GM21390 (cell line): ENCODE measurements around the gene ATN1.

Source experiments
- ATAC-seq: cut with Tn5 transposase; IDR thresholded peaks from one replicate; pipeline ENCODE4 v1.9.1; 2021; ENCODE audit not compliant: unreplicated experiment

The ATN1 gene

DNA sequence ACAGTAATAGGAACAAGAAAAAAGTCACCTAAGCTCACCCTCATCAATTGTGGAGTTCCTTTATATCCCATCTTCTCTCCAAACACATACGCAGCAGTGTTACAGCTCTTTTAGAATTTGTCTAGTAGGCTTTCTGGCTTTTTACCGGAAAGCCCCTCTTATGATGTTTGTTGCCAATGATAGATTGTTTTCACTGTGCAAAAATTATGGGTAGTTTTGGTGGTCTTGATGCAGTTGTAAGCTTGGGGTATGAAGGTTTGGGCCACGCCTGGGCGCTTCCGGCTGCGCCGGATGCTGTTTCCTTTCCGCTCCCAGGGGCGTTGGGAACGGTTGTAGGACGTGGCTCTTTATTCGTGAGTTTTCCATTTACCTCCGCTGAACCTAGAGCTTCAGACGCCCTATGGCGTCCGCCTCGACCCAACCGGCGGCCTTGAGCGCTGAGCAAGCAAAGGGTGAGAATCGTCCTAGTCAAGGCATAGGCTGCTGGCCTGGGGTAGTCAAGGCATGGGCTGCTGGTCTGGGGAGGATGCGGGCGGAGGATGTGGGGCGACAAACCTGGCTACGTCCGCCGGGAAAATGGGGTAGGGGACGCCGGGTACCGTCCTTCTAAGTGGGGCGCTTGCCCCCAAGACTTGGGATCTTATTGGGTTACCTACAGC lies 16.1 kb downstream of the ATN1 start, which contains the start of the genes C12orf57 and RNU7-1:
C12orf57 (plus strand) TSS at position 301 of the 659 bp plus-strand sequence; CDS start at position 401, 100 bp downstream.
RNU7-1 (plus strand) TSS at position 95 of the 659 bp plus-strand sequence.
- ATAC-seq: peak; percentile 38

DNA sequence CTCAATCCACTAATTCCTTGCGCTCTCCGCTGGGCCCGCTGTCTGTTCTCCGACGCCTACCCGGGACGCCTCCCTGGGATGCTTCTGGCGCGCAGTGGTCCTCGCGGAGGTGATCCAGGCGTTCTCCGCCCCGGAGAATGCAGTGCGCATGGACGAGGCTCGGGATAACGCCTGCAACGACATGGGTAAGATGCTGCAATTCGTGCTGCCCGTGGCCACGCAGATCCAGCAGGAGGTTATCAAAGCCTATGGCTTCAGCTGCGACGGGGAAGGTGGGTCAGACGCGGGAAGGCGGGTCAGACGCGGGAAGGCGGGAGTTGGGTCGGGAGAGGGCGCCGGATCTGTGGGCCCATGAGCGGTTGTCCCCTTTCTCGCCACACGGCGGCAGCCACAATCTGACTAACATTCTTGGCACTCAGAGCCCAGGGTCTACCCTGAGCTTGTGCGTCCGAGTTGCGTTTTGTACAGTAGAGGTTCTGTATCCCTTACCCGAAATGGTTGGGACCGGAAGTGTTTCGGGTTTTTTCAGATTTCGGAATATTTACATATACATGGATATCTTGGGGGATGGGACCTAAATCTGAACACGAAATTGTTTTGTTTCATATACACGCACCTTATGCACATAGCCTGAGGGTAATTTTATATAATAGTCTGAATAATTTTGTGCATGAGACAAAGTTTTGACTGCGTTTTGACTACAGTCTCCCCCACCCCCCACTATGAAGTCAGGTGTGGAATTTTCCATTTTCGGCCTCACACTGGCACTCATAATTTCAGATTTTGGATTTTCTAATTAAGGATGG lies 16.8 kb downstream of the ATN1 start:
- ATAC-seq: peak; percentile 32

DNA sequence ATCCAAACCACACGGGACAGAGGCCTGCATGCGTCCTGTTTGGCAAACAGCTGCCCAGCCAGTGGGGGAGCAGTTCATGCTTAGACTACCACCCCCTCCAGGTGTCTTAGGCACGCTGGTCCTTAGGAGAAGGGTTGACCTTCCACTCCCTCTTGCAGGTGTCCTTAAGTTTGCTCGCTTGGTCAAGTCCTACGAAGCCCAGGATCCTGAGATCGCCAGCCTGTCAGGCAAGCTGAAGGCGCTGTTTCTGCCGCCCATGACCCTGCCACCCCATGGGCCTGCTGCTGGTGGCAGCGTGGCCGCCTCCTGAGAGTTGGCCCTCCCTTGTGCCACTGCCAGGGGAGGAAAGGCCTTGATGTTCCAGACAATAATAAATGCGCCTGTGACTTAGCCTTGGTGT lies 17.9 kb downstream of the ATN1 start:
- ATAC-seq: no peak

DNA sequence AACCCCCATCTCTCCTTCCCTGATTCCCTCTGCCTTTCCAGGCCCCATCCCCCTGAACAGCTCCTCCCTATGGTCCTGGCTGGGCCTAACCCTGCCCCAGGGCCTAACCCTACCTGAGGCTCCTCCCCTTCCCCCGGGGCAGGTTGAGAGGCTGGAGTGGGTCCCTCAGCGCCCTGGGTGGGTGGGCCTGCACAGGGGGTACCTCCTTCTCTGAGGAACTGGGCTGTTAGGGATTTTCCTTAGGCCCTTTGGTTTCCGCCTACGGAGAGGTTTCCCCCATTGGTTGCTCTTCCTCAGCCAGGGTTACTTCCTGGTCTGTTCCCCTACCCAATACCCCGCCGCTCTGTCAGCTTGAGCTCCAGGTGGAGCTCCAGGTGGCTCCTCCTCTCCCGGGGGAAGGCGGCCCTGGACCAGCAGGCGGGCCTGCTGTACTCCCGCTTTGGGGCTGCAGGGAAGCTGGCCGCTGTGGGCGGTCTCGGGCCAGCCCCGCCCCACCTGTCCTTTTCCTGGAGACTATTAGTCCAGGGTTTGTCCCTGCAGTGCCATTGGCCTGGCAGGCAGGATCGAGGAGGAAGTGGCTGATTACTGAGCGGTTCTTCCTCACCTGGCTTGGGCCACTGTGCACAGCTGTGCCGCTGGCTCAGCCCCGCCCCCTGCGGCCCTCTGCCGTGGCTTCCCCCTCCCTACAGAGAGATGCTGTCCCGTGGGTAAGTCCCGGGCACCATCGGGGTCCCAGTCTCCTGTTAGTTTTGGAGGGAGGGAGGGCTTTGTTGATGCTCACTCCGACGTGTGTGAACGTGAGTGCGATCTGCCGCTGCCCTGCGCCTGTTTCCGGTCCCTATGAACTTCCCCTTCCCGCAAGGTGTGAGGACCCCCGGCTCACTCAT lies 18.5 kb downstream of the ATN1 start:
- peak; percentile 29 for ATAC-seq

DNA sequence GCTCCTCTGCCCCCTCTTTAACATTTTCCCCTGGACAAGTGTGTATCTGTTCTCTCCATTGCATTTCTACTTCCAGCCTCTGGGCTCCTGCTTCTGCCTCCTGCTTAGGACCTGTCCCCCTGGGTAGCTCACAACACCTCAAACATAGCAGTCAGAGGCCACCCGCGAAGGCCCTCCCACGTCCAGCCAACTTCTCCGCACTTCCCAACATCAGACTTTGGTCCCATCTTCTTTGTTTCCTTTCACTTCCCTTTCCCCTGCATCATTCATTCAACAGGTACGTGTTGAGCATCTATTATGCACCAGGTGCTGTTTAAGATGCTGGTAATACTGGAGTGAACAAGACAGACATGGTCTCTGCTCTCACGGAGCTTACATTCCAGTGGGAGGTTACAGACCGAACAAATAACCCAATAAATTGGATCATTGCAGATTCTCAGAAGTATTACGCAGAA lies 19.2 kb downstream of the ATN1 start:
- no peak for ATAC-seq

DNA sequence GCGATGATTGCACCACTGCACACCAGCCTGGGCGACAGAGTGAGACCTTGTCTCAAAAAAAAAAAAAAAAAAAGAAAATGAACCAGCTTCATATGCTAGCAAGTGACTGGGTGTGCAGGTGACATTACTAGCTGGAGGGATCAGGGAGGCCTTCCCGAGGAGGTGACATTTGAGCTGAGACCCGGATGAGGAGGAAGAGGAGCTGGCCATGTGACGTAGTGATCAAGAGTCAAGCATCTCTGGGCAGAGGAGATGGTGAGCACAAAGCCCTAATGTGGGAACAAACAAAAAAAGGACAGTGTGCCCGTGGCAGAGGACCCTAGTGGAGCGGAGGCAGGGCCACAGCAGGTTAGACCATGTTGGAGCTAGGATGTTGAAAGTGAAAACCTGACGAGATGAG lies 19.9 kb downstream of the ATN1 start:
- no peak for ATAC-seq

DNA sequence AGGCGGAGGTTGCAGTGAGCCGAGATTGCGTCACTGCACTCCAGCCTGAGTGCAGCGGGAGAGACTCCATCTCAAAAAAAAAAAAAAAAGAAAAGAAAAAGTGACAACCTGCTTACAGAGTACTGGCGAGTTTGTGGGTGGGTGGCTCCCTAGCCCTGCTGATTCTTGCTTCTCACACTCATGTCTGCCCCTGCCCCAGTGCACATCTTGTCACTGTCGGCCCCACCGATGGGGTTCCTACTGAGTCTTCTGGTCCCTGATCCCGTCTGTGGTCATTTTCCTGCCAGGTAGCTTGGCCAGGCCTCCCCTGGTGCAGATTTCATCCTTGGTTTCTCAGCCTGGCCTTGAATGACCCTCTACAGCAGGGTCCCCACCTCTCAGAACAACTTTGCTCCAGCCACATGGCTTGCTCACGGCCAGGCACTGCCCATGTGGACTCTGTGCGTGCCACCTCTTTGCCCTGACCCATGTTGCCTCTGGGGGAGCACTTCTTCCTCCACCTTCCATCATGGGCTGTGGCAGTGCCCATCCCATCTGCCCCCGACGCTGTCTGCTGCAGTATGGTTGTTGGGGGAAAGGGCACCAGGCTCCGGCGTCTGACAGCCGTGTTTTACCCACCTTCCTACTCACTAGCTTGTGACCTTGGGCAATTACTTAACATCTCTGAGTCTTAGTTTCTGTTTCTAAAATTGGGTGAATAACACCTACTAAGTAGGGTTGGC lies 21.3 kb downstream of the ATN1 start:
- no peak for ATAC-seq

DNA sequence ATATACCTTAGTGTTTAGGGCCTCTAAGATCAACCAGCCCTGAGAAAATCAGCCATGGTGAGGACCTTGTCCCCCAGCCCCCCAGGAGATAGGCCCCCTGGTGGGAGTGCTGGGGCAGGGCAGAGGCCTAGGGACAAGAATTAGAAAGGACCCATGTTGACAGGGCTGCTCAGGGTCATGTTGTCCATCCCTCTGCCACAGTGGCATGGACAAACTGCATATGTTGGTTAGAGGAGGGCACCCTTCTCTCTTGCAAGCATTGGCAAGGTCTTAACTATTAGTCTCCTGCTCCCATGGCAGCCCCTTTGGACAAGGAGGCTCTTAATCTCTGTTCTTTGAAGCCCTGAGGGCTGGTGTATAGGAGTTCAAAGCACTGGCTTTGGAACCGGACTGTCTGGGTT lies 22.6 kb downstream of the ATN1 start:
- no peak for ATAC-seq

DNA sequence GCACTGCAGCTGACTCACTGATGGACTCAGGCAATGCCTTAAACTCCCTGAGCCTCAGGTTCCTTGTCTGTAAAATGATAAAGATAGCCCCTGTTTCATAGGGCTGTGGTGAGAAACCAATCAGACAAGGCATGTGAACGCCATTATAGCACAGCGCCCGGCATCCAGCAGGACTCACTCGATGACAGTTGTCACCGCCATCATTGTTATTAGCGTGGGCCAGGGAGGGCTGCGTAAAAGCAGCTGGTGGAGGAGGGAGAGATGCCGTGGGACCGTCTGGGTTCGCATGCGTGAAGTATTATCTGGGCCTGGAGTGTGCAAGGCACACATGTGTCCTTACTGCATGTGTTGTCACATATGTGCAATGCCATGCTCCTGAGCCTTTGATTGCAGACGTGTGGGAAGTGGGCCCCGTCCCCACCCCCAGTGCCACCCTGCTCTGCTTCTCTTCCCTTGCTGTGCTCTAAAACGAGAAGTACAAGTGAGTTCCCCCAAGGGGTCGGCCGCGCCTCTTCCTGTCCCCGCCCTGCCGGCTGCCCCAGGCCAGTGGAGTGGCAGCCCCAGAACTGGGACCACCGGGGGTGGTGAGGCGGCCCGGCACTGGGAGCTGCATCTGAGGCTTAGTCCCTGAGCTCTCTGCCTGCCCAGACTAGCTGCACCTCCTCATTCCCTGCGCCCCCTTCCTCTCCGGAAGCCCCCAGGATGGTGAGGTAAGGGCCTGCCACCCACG lies 23.2 kb downstream of the ATN1 start, which contains the start of gene PTPN6:
PTPN6 (plus strand) TSS at position 546 of the 730 bp plus-strand sequence; CDS start at position 703, 157 bp downstream.
- ATAC-seq: no peak

DNA sequence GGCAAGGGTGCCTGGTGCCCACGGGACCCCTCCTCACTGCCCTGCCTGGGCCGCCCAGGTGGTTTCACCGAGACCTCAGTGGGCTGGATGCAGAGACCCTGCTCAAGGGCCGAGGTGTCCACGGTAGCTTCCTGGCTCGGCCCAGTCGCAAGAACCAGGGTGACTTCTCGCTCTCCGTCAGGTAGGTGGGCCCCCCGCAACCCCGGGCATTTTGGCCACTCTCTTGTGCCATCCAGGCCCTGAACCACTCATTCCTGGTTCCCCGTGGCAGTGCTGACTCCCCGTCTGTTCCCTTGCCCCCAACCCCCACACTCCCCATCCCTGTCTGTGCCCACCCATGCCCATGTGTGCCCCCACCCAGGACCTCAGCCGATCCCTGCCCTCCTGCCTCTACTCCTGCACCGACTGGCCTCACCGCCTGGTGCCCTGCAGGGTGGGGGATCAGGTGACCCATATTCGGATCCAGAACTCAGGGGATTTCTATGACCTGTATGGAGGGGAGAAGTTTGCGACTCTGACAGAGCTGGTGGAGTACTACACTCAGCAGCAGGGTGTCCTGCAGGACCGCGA lies 23.9 kb downstream of the ATN1 start:
- no peak for ATAC-seq

DNA sequence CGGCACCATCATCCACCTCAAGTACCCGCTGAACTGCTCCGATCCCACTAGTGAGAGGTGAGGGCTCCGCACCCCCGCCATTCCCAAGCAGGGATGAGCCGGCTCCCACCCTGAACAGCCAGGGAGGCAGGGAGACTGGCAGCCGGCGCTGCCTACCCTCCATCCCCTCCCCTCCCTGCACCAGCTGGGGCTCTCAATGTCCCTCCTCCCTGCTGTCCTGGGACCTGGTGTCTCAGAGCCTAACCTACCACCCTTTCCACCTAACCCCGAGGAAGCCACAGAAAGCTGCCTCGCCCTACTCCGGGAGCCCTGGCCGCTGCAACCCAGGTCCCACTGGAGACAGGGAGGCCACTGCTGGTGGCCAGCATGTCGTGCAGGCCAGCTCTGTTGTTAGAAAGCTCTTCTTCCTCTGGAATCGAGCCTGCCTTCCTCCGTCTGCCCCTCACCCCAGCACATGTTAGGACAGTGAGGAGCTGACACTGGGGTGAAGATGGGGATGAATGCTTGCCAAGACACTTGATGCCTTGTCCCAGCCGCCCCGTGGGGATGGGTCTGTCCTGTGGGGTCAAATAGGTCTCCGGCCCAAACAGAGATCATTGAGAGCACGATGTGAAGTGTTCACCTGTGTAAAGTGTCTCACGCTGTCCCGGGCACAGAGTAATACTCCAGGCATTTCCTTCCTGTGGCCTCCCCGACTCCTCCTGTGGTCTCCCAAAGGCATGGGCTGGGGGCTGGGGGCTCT lies 24.5 kb downstream of the ATN1 start:
- ATAC-seq: no peak

DNA sequence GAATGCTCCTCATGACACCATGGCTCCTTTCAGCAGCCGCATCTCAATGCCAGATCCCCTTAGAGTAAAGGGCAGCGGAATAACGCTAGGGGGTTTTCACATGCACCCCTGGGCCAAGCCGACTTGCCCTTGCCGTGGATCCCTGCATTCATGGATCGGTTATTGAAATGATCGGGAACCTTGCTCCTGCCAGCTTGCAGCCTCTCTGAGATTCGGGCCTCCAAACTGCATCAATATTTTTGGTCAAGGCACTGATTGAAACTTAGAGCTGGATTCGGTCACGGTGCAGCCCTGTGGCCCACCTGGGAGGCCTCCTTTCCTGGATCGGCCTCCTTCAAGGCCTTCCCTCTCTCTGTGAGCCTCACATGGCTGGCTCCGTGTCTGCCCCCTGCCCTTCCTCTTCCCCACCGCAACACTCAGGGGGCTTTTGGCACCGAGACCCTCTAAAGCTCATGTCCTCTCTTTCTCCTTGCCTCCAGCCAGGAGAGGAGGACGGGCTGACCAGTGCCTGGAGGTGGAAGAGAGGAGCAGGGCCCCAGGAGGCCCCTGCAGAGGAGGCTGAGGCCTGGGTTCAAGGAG lies 25.2 kb downstream of the ATN1 start:
- no peak for ATAC-seq

DNA sequence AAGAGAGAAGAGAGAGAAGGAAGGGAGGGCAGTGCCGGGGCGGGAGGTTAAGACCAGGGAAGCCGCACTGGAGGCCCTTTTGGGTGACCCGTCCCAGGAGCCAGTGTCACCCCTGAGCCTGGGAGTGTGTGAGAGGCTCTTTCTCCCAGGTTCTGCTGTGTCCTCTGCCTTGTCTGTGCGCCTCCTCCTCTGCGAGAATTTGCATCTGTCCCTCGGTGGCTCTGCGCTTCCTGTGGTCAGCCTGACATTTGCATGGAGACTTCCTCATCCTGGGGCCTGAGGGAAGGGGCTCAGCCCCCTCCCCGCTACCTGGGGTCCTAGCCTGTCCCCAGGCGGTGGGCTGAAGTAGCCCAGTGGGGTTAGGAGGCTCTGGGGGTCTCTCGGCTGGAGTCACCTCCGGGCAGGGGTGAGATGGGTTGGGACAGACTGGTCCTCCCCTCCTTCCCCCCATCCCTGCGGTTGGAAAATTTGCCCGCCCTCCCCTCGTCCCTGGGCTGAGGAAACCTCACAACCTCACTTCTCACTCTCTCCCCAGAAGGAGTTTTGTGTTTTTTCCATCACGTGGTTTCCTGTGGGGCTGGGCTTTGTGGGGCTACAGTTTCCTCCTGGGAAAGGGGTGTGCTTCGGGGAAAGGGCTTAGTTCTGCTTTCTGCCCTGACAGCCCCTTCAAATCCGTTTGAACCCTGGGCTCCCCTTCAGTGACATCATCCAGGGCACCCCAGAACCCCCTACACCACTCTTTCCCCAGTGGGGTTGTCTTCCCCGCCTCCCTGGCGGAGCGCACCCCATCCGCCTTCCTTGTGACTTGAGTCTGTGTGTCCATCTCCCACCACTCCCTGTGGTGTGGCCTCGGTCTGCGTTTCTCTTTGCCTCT lies 25.9 kb downstream of the ATN1 start:
- peak; percentile 45 for ATAC-seq

DNA sequence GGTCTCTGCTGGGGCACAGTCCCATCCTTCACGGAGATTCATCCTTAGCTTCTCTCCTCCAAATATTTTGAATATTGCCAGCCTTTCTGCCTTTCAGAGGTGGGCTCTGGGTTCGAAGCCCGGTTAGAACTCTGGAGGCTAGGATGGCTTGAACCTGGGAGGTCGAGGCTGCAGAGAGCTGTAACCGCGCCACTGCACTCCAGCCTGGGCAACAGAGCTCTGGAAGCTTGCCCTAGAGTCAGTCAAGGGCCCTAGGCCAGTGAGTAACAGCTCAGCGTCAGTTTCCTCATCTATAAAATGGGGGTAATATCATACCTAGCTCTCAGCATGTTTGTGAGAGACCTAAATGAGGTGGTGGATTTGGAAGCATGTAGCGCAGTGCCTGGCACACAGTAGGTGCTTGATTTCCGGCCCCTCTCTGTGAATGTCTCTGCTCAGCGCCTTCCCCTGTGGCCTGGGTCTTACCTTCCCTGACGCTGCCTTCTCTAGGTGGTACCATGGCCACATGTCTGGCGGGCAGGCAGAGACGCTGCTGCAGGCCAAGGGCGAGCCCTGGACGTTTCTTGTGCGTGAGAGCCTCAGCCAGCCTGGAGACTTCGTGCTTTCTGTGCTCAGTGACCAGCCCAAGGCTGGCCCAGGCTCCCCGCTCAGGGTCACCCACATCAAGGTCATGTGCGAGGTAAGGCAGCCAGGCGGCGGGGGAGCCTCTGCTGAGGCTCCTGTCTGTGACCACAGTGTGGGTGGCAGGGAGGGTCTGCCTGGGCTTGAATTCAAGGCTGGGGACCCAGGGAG lies 26.8 kb downstream of the ATN1 start:
- ATAC-seq: no peak

DNA sequence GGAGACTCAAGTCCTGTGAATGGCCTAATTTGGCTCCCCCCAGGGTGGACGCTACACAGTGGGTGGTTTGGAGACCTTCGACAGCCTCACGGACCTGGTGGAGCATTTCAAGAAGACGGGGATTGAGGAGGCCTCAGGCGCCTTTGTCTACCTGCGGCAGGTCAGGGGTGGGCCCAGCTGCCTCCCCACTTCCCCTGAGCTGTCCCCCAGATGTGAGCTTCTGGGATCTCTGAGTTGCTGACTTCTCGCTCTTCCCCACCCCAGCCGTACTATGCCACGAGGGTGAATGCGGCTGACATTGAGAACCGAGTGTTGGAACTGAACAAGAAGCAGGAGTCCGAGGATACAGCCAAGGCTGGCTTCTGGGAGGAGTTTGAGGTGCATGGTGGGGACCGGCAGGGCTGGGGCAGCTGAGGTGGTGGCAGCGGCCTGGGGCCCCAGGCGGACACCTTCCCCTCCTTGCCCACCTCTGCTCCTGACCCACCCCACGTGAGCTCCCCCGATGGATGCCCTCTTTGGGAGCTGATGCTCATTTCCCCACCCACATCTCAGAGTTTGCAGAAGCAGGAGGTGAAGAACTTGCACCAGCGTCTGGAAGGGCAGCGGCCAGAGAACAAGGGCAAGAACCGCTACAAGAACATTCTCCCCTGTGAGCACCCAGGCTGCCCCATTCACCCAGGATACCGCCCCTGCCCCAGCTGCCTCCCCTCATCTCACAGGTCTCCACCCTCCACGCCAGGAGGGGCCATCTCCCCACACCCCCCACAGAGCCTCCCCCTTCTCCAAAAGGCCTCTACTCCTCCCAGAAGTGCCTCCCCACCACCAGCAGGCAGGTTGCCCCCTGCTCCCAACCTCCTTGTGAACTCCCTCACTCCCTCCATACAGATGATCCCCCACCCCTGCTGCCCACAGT lies 27.6 kb downstream of the ATN1 start:
- ATAC-seq: no peak
